Skeletal muscle satellite cell (primary cell): ENCODE measurements around the gene NCF4.

ENCODE experiments used
- H3K27me3 ChIP-seq: 2 replicates; pipeline ENCODE4 v1.7.0; 2013; ENCODE audit warnings: low read length; ENCODE audit not compliant: control insufficient read depth, insufficient read depth
- H3K36me3 ChIP-seq: 2 replicates; pipeline ENCODE4 v1.7.0; 2013; ENCODE audit warnings: mild to moderate bottlenecking, control low read depth, low read length; ENCODE audit not compliant: insufficient read depth
- H3K4me1 ChIP-seq: 2 replicates; pipeline ENCODE4 v1.7.0; 2013; ENCODE audit warnings: low read length; ENCODE audit not compliant: control insufficient read depth, insufficient read depth
- H3K4me2 ChIP-seq: 2 replicates; pipeline ENCODE4 v1.7.0; 2013; ENCODE audit warnings: mild to moderate bottlenecking, low read length
- H3K4me3 ChIP-seq: 2 replicates; pipeline ENCODE4 v1.7.0; 2013; ENCODE audit warnings: low read length
- H3K9ac ChIP-seq: 2 replicates; pipeline ENCODE4 v1.7.0; 2013; ENCODE audit warnings: mild to moderate bottlenecking, low read depth, low read length, moderate library complexity
- H3K9me3 ChIP-seq: replicated peaks from 2 replicates; pipeline ENCODE4 v1.7.0; 2013; ENCODE audit warnings: mild to moderate bottlenecking, control low read depth, low read length

Gene NCF4

GRCh38 chr22:36885474-36885873 lies 24.7 kb downstream of the NCF4 start:
- H3K9me3 ChIP-seq = no peaks in the 10 kb centered on the region
- no peaks in the 10 kb centered on the region for H3K36me3 ChIP-seq
- peaks cover 36% of the 10 kb centered on the region for H3K27me3 ChIP-seq
- H3K4me3 ChIP-seq = no peak overlapping the region
- no peak overlapping the region for H3K9ac ChIP-seq
- H3K4me1 ChIP-seq = no peaks in the 10 kb centered on the region
- no peak overlapping the region for H3K4me2 ChIP-seq

GRCh38 chr22:36886016-36886415 lies 25.2 kb downstream of the NCF4 start:
- H3K27me3 ChIP-seq = peaks cover 36% of the 10 kb centered on the region
- no peaks in the 10 kb centered on the region for H3K9me3 ChIP-seq
- H3K9ac ChIP-seq = no peak overlapping the region
- no peak overlapping the region for H3K4me2 ChIP-seq
- H3K36me3 ChIP-seq = no peaks in the 10 kb centered on the region
- no peaks in the 10 kb centered on the region for H3K4me1 ChIP-seq
- no peak overlapping the region for H3K4me3 ChIP-seq

GRCh38 chr22:36887162-36887561 lies 26.4 kb downstream of the NCF4 start:
- Histone ChIP-seq H3K27me3 (peaks cover 41% of the 10 kb centered on the region), H3K4me3 (no peak overlapping the region), H3K36me3 (no peaks in the 10 kb centered on the region), H3K4me1 (no peaks in the 10 kb centered on the region), H3K4me2 (no peak overlapping the region), H3K9me3 (no peaks in the 10 kb centered on the region), H3K9ac (no peak overlapping the region)

GRCh38 chr22:36891646-36892045 lies 30.8 kb downstream of the NCF4 start:
- no peak overlapping the region for H3K9ac ChIP-seq
- H3K4me3 ChIP-seq = no peak overlapping the region
- no peaks in the 10 kb centered on the region for H3K9me3 ChIP-seq
- no peak overlapping the region for H3K4me2 ChIP-seq
- peaks cover 55% of the 10 kb centered on the region for H3K27me3 ChIP-seq
- no peaks in the 10 kb centered on the region for H3K4me1 ChIP-seq
- no peaks in the 10 kb centered on the region for H3K36me3 ChIP-seq

- peaks cover 58% of the 10 kb centered on the region for H3K27me3 ChIP-seq
- H3K4me3 ChIP-seq = no peak overlapping the region
- no peak overlapping the region for H3K9ac ChIP-seq
- H3K4me2 ChIP-seq = no peak overlapping the region
- H3K9me3 ChIP-seq = no peaks in the 10 kb centered on the region
- no peaks in the 10 kb centered on the region for H3K36me3 ChIP-seq
- no peaks in the 10 kb centered on the region for H3K4me1 ChIP-seq
These were observed 31.5 kb downstream of the NCF4 start for GRCh38 chr22:36892292-36892691.

GRCh38 chr22:36893262-36893661 lies 32.5 kb downstream of the NCF4 start:
- Histone ChIP-seq H3K9me3 (no peaks in the 10 kb centered on the region), H3K36me3 (no peaks in the 10 kb centered on the region), H3K4me3 (no peak overlapping the region), H3K9ac (no peak overlapping the region), H3K4me1 (no peaks in the 10 kb centered on the region), H3K4me2 (no peak overlapping the region), H3K27me3 (peaks cover 60% of the 10 kb centered on the region)

GRCh38 chr22:36894266-36894665 lies 33.5 kb downstream of the NCF4 start:
- Histone ChIP-seq H3K4me2 (no peak overlapping the region), H3K36me3 (no peaks in the 10 kb centered on the region), H3K9ac (no peak overlapping the region), H3K27me3 (peaks cover 64% of the 10 kb centered on the region), H3K9me3 (no peaks in the 10 kb centered on the region), H3K4me3 (no peak overlapping the region), H3K4me1 (no peaks in the 10 kb centered on the region)

GRCh38 chr22:36897611-36898010 lies 36.8 kb downstream of the NCF4 start:
- Histone ChIP-seq H3K9me3 (no peaks in the 10 kb centered on the region), H3K9ac (no peak overlapping the region), H3K36me3 (no peaks in the 10 kb centered on the region), H3K4me3 (no peak overlapping the region), H3K27me3 (peaks cover 55% of the 10 kb centered on the region), H3K4me1 (no peaks in the 10 kb centered on the region), H3K4me2 (no peak overlapping the region)

GRCh38 chr22:36898690-36899089 lies 37.9 kb downstream of the NCF4 start:
- Histone ChIP-seq H3K4me2 (no peak overlapping the region), H3K9me3 (no peaks in the 10 kb centered on the region), H3K9ac (no peak overlapping the region), H3K27me3 (peaks cover 51% of the 10 kb centered on the region), H3K36me3 (no peaks in the 10 kb centered on the region), H3K4me1 (no peaks in the 10 kb centered on the region), H3K4me3 (no peak overlapping the region)

GRCh38 chr22:36899498-36899897 lies 38.7 kb downstream of the NCF4 start:
- Histone ChIP-seq H3K4me2 (no peak overlapping the region), H3K9ac (no peak overlapping the region), H3K27me3 (peaks cover 44% of the 10 kb centered on the region), H3K36me3 (no peaks in the 10 kb centered on the region), H3K4me1 (no peaks in the 10 kb centered on the region), H3K4me3 (no peak overlapping the region), H3K9me3 (no peaks in the 10 kb centered on the region)

GRCh38 chr22:36900225-36900624 lies 39.4 kb downstream of the NCF4 start:
- no peak overlapping the region for H3K9ac ChIP-seq
- no peaks in the 10 kb centered on the region for H3K36me3 ChIP-seq
- H3K4me1 ChIP-seq = no peaks in the 10 kb centered on the region
- no peak overlapping the region for H3K4me3 ChIP-seq
- no peak overlapping the region for H3K4me2 ChIP-seq
- H3K27me3 ChIP-seq = peaks cover 43% of the 10 kb centered on the region
- H3K9me3 ChIP-seq = no peaks in the 10 kb centered on the region

- H3K27me3 ChIP-seq = peaks cover 38% of the 10 kb centered on the region
- H3K4me3 ChIP-seq = no peak overlapping the region
- no peaks in the 10 kb centered on the region for H3K9me3 ChIP-seq
- no peak overlapping the region for H3K4me2 ChIP-seq
- no peak overlapping the region for H3K9ac ChIP-seq
- H3K4me1 ChIP-seq = no peaks in the 10 kb centered on the region
- H3K36me3 ChIP-seq = no peaks in the 10 kb centered on the region
These were observed 40.1 kb downstream of the NCF4 start for GRCh38 chr22:36900880-36901279.
